GM21576 (cell line): ENCODE results near the gene MYOM3.

ENCODE experiments used
- ATAC-seq: cut with Tn5 transposase; IDR thresholded peaks from one replicate; pipeline ENCODE4 v1.9.1; 2021; ENCODE audit warnings: mild to moderate bottlenecking, moderate library complexity; ENCODE audit not compliant: unreplicated experiment

Gene MYOM3

GRCh38 chr1:24111996-24112779, at the start of gene MYOM3:
Gene MYOM3, minus strand, starts transcription at chr1:24112135. Its CDS starts 3,499 bp downstream, at chr1:24108636.
- ATAC-seq = no peak

DNA sequence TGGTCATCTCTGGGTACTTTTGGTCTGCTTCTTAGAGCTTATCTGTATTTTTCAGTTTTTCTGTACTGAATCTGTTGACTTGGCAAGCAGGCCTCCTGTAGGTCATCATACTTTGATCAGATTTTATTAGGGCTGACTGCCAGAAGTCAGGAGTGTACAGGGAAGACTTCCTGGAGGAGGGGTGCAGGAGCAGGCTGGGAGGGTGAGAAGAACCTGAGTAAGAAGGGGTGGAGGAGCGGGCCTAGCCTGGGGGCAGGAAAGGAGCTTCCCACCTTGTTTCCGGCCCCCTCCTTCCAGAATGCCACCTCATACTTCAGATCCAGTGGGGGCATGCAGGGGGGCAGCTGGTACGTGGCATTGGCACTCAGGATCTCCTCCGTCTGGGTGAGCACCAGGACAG, 49.3 kb upstream of the MYOM3 start:
- ATAC-seq = no peak

GRCh38 chr1:24159366-24159765, 47.4 kb upstream of the MYOM3 start:
- ATAC-seq = no peak

DNA sequence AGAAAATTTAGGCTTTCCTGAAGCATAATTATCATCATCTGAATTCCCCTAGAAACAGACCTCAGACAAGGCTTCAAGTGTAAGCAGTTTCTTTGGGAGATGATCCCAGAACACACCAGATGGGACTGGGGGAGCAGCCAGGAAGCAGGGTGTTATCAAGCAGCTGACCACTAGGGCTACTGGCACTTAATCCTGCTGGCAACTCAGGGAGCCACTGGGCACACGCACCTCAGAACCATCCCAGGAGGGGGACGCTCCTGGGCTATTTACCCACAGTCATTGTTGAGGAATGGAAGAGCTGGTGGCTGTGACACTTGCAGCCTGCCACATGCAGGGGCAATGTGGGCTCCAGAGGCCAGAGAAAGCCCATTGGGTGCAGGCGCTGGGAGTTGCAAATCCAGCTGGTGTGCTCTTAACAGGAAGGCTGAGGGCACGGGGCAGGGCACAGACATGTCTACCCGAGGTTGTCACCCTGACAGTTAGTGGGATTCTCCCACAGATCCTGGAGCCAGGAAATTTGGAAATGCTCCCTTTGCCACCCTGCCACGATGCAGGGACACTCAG, 46.1 kb upstream of the MYOM3 start:
- ATAC-seq = no peak

- ATAC-seq = no peak
These were observed 44.8 kb upstream of the MYOM3 start for GRCh38 chr1:24156542-24157260.

GRCh38 chr1:24155011-24155782, 43.3 kb upstream of the MYOM3 start:
- no peak for ATAC-seq

DNA sequence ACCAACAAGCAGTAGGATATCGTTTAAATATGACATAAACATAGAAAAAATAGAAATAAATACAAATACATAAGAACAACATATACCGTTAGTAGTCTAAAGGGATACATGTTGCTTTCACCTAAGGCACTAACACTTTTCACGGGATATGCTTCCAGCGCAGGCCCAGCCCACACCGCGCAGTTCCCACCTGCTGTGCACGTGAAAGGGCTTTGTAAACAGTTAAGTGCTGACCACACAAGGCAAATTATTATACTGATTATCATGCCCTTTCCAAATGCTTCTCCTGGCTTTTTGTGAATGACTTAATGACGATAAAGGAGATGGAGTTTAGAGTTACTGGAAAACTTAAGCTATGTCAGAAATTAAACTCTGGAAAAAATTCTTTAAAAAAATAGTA, 42.3 kb upstream of the MYOM3 start:
- no peak for ATAC-seq

GRCh38 chr1:24152631-24153494, 40.9 kb upstream of the MYOM3 start:
- no peak for ATAC-seq

DNA sequence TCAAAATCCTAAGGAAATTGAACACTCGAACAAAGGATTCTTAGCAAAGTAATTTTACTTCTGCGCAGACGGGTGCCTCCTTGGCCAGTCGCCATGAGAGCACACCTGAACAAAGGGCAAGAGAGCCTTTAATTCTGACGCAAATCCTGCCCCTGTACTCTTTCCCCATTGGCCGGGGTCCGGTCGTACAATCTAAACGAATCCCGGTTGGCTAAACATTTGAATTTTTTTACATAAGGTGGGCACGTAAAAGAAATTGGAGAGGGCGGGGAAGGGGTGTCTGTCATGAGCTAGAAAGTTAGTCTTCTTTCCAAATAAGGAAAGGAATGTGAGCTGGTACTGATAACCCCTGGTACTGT, 39.2 kb upstream of the MYOM3 start:
- ATAC-seq = no peak

DNA sequence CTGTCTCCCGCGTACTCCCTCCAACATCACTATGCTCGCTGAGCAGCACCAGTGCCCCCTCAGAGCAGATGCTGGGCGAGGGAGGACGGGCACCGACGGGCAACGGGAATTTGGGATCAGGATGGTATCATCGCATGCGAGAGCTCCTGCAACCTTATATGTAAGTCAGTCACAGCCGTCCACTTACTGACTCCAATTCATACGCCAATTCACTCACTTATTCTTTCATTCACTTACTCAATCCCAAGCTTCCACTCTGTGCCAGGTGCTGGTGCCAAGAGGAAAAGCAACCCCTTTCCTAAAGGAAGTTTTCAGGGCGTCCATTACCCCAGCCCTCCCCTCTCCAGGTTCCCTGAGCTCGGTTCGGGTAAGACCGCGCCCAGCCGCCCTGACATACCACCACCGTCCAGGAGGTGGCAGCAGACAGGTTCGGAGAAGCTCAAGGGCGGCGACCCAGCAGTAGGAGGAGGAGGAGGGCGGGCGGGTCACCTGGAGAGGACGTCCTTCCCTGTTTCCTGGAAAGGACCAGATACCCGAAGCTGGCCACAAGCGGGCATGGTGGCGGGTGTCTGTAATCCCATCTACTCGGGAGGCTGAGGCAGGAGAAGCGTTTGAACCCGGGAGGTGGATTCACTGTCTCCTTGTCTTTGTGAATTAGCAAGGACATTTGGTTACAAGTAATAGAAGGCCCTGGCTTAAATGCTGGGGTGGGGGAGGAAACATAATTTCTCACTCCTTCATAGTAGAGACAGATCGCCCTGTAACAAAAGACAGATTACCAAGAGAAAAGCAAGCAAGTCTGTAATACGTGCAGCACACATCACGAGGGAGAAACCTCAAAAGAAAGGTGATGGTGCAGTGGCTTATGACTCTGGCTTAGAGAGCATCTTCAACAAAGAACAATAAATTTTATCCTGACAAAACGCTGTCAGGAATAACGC, 38.6 kb upstream of the MYOM3 start:
- peak; percentile 70 for ATAC-seq

GRCh38 chr1:24149866-24150233, 37.9 kb upstream of the MYOM3 start:
- ATAC-seq = no peak

DNA sequence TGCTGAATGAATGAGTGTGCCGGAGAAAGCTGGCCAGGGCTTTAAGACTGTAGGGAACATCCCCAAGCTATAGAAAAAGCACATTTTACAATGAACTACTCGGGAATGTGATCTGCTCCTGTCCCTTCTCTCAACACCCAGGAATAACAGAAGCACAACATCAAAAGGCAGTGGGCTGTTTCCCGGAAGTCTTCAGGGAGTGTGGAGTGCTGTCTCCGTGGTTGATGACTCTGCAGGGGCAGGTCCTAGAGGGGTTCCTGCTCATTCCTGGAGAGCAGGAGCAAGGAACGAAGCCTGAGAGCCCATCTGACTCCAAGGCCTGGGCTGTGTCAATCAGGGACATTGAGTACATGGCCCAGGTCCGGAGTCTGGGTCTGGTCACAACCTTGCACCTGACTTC, 35.9 kb upstream of the MYOM3 start:
- ATAC-seq = no peak

- no peak for ATAC-seq
These were observed 35.3 kb upstream of the MYOM3 start for GRCh38 chr1:24147194-24147593.

DNA sequence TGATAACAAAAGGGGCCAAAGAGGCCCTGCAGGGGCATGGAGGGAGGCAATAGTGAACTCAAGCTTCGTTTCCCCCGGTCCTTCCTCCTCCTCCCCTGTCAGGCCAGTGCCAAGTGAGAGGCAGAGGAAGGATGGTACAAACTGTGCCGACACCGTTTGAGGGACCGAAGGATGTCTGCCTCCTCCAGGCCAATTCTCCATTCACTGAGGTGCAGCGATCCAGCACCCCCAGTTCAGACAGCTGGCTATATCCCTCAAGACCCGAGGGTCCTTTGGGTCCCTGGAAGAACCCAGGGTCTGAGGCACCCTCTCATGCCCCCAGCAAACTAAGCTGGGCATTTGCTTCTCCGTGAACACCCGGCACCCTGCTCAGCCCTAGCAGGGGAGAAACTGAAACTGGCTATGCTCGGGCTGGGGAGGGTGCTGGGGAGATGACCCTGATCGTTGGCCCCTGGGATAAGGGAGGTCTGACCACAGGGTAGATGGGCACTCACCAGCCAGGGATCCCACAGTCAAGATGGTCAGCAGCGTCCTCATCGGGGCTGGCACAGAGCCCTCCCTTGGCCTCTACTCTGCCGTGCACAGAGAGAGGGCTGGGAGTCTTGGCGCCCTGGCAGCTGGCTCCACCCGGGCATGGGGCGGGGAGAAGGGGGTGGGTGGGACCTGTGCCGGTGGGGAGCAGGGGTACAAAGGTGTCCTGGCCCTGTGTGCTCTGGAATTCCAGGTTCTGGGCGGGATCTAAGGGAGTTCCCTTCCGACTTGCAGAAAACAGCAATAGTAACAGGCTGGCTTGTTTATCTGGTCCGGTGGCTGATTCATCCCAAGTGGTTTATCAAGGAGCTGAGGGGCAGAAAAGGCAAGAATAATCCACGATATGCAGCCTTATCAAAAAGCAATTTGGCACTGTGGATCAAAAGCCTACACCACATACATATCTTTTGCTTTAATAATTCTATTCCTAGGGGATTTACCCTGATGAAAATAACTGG, 30.9 kb upstream of the MYOM3 start, which contains the start of gene IL22RA1:
Gene IL22RA1 (minus strand): TSS at position 595 of the 989 bp plus-strand sequence. CDS start 58 bp downstream, at position 537.
- ATAC-seq = no peak

GRCh38 chr1:24141311-24141997, 29.5 kb upstream of the MYOM3 start:
- ATAC-seq = no peak

GRCh38 chr1:24140741-24141181, 28.8 kb upstream of the MYOM3 start:
- no peak for ATAC-seq

DNA sequence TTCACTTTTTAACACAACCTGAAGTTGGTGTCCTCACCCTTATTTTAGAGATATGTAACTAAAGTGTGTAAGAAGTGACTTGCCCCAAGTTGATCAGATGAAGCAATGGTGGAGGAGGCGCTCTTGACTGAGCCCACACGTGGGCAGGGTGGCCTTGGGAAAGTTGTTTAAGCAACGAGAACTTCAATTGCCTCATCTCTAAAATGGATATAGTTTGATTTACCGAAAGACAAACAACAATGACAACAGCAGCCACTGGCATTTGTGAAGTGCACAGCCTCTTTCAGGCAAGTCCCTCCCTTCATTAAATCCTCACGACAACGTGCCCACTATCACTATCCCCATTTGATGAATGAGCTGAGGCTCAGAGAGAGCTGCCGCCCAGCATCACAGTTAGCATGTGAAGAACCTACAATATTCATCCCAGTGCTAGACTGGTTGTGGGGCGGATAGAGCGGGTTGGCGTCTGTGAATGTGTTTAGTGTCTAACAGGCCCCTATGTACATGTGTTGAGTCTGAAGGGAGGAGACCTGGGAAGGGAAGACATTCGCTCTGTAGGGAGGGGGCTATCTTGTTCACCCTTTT, 28.0 kb upstream of the MYOM3 start:
- no peak for ATAC-seq
